K562 (cell line): ENCODE measurements around the gene METAP1D. TPM values are rescaled to one million over a fixed set of nuclear protein-coding genes. Genes with fewer than 3 reads are reported as not detected.

Experiments
- BACH1 ChIP-seq: fragments of 200-800 bp; sonication (Bioruptor generic); IDR thresholded peaks from 2 replicates; pipeline ENCODE4 v1.6.1; 2016; ENCODE audit warnings: missing genetic modification characterization, missing compliant biosample characterization
- BRD4 ChIP-seq: fragments of 200-600 bp; sonication (generic); IDR thresholded peaks from 2 replicates; pipeline ENCODE4 v1.6.1; 2017; ENCODE audit warnings: inconsistent platforms
- CHD1 ChIP-seq: fragments of 200-600 bp; sonication (generic); IDR thresholded peaks from one replicate; pipeline ENCODE4 v1.6.1; 2012; ENCODE audit warnings: mild to moderate bottlenecking, moderate library complexity, low read length, inconsistent platforms
- CREM ChIP-seq: IDR thresholded peaks from 2 replicates; pipeline ENCODE4 v1.6.1; 2014; ENCODE audit warnings: antibody characterized with exemption, low read depth
- EP300 ChIP-seq: IDR thresholded peaks from 2 replicates; pipeline ENCODE4 v1.6.1; 2012; ENCODE audit warnings: low read length, improper control_type of control experiment
- HDAC1 ChIP-seq, 2 experiments: fragments of 450-650 bp; IDR thresholded peaks; 2 replicates each; pipeline ENCODE4 v1.6.1; 2016 to 2017; ENCODE audit warnings: inconsistent platforms in 1 of 2, mild to moderate bottlenecking in 1 of 2, moderate library complexity in 1 of 2
- MTA1 ChIP-seq: fragments of 450-650 bp; IDR thresholded peaks from 2 replicates; pipeline ENCODE4 v1.6.1; 2017; ENCODE audit warnings: borderline replicate concordance
- NCOR1 ChIP-seq: fragments of 450-650 bp; IDR thresholded peaks from 2 replicates; pipeline ENCODE4 v1.6.1; 2016; ENCODE audit warnings: mild to moderate bottlenecking, moderate library complexity
- NONO ChIP-seq, 2 experiments: fragments of 200-400 bp in 1 of 2; fragments of 450-650 bp in 1 of 2; formaldehyde crosslinking in 1 of 2; IDR thresholded peaks; 2 replicates each; pipeline ENCODE4 v1.6.1; 2017; ENCODE audit warnings: low read depth in 2 of 2, mild to moderate bottlenecking in 2 of 2, moderate library complexity in 2 of 2, low read length in 1 of 2
- RBBP5 ChIP-seq: fragments of 200-600 bp; sonication (generic); IDR thresholded peaks from 2 replicates; pipeline ENCODE4 v1.6.1; 2012; ENCODE audit warnings: borderline replicate concordance, mild to moderate bottlenecking, low read length, control low read depth, inconsistent platforms; ENCODE audit not compliant: insufficient read depth, poor library complexity, severe bottlenecking
- SIN3B ChIP-seq: fragments of 450-650 bp; IDR thresholded peaks from 2 replicates; pipeline ENCODE4 v1.6.1; 2017; ENCODE audit warnings: low read depth, mild to moderate bottlenecking, moderate library complexity
- SIRT6 ChIP-seq: IDR thresholded peaks from one replicate; pipeline ENCODE4 v1.6.1; 2012; ENCODE audit warnings: low read depth, mild to moderate bottlenecking, control low read depth, inconsistent platforms, low read length, moderate library complexity
- TSC22D4 ChIP-seq: fragments of 450-650 bp; IDR thresholded peaks from 2 replicates; pipeline ENCODE4 v1.6.1; 2016; ENCODE audit warnings: missing genetic modification characterization, missing biosample characterization, control low read depth
- U2AF1 ChIP-seq: fragments of 200-400 bp; formaldehyde crosslinking; optimal IDR thresholded peaks from 2 replicates; pipeline ENCODE3; 2017; ENCODE audit warnings: mild to moderate bottlenecking, low read depth, low read length, moderate library complexity
- ZC3H11A ChIP-seq: IDR thresholded peaks from 2 replicates; pipeline ENCODE4 v1.6.1; 2012; ENCODE audit warnings: low read depth, low read length, improper control_type of control experiment
- polyA plus RNA-seq, 8 experiments: library from polyadenylated mRNA; depleted of rRNA in 4 of 8; stranded (reverse) in 5 of 8; unstranded in 3 of 8; fragments of >200 nt; fragmentation: Nextera tagmentation in 2 of 8; fragmentation: Illumina TruSeq in 1 of 8; extraction: Ambion mirVana in 2 of 8; extraction: Trizol in 1 of 8; gene quantifications; 2 replicates each; pipeline versions ENCODE4 v1.2.1 to v1.2.3, GENCODE V29; 2011 to 2014; ENCODE audit warnings: inconsistent platforms in 1 of 8, missing spikeins in 1 of 8
- total RNA-seq, 7 experiments: library from RNA; depleted of rRNA in 6 of 7; stranded (reverse); fragments of >200 nt in 6 of 7; fragmentation: Illumina TruSeq in 2 of 7; extraction: Trizol in 2 of 7; gene quantifications; 2 replicates each; pipeline versions ENCODE4 v1.2.1 to v1.2.3, GENCODE V29; 2011 to 2021; ENCODE audit warnings: low replicate concordance in 1 of 7
- TF ChIP-seq, protein P1 (sequence below): sonication (generic); formaldehyde crosslinking; IDR thresholded peaks from 2 replicates; pipeline ENCODE4 v1.8.0; 2022; ENCODE audit warnings: missing genetic modification reagents, mild to moderate bottlenecking, borderline replicate concordance
- TF ChIP-seq, protein P2 (sequence below): fragments of 250-450 bp; sonication (Bioruptor Pico); IDR thresholded peaks from 2 replicates; pipeline ENCODE4 v1.9.0; 2021; ENCODE audit warnings: mild to moderate bottlenecking
- TF ChIP-seq, protein P3 (sequence below): sonication (generic); formaldehyde crosslinking; IDR thresholded peaks from 2 replicates; pipeline ENCODE4 v1.8.0; 2022; ENCODE audit warnings: mild to moderate bottlenecking, missing genetic modification reagents
- TF ChIP-seq, protein P4 (sequence below): fragments of 450-650 bp; IDR thresholded peaks from 2 replicates; pipeline ENCODE4 v1.6.1; 2016; ENCODE audit warnings: antibody characterized with exemption
- TF ChIP-seq, protein P5 (sequence below): sonication (generic); formaldehyde crosslinking; IDR thresholded peaks from 2 replicates; pipeline ENCODE4 v1.8.0; 2022; ENCODE audit warnings: missing genetic modification reagents, mild to moderate bottlenecking, moderate library complexity, borderline replicate concordance

Gene METAP1D
- total and polyA plus RNA-seq, 9 of the 15 experiments (the other 6 are each of a cell fraction or from before 2014, with no cell fraction given) = 8.0 to 23.4 (median 15.7) TPM

DNA sequence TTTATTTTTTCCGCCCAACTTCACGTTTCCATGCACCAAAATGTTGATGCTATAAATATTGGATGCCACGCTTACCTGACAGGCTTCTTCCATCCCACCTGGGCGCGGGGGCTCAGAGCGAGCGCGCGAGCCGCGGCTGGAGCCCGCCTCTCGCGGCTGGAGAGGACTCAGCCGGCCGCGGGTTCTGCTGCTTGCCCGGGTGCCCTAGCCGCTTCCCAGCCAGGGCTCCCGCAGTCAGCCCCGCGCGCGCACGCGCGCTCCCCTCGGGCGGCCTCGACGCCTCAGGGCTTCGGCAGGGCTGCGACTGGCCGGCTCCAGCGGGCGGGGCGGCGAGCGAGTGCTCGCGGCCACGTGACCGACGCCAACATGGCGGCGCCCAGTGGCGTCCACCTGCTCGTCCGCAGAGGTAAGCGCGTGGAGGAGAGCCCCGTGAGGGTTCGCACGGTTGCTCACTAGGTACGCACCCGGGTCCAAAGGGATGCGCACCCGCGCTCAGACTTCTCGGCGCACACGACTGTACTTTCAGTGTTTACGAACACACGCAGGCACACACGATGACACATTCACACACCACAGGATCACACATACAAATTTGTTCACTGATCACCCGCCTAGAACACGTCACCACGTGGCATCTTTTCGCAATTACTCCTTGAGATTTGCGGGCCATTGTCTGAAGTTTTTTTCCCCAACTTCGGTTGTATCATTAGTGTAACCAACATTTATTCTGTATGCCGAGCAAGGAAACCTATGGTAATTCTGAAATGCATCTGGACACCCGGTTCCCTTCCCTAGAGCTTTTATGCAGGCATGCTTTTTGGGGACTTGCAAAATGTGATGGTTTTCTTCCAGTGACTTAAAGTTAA, at the start of gene METAP1D (continued):
- no peak for TF ChIP-seq TSC22D4 (tag)
- no peak for TF ChIP-seq ZC3H11A
- TF ChIP-seq, protein P1, sequence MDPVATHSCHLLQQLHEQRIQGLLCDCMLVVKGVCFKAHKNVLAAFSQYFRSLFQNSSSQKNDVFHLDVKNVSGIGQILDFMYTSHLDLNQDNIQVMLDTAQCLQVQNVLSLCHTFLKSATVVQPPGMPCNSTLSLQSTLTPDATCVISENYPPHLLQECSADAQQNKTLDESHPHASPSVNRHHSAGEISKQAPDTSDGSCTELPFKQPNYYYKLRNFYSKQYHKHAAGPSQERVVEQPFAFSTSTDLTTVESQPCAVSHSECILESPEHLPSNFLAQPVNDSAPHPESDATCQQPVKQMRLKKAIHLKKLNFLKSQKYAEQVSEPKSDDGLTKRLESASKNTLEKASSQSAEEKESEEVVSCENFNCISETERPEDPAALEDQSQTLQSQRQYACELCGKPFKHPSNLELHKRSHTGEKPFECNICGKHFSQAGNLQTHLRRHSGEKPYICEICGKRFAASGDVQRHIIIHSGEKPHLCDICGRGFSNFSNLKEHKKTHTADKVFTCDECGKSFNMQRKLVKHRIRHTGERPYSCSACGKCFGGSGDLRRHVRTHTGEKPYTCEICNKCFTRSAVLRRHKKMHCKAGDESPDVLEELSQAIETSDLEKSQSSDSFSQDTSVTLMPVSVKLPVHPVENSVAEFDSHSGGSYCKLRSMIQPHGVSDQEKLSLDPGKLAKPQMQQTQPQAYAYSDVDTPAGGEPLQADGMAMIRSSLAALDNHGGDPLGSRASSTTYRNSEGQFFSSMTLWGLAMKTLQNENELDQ (CRISPR knock-in tag) = no peak
- TF ChIP-seq, protein P2, sequence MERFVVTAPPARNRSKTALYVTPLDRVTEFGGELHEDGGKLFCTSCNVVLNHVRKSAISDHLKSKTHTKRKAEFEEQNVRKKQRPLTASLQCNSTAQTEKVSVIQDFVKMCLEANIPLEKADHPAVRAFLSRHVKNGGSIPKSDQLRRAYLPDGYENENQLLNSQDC = no peak
- no peak for TF ChIP-seq EP300
- TF ChIP-seq U2AF1 = no peak
- peak; percentile 97 for TF ChIP-seq SIN3B
- TF ChIP-seq, protein P3, sequence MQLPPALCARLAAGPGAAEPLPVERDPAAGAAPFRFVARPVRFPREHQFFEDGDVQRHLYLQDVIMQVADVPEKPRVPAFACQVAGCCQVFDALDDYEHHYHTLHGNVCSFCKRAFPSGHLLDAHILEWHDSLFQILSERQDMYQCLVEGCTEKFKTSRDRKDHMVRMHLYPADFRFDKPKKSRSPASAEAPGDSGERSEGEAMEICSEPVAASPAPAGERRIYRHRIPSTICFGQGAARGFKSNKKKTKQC (CRISPR knock-in tag) = peak; percentile 94
- TF ChIP-seq, protein P4, sequence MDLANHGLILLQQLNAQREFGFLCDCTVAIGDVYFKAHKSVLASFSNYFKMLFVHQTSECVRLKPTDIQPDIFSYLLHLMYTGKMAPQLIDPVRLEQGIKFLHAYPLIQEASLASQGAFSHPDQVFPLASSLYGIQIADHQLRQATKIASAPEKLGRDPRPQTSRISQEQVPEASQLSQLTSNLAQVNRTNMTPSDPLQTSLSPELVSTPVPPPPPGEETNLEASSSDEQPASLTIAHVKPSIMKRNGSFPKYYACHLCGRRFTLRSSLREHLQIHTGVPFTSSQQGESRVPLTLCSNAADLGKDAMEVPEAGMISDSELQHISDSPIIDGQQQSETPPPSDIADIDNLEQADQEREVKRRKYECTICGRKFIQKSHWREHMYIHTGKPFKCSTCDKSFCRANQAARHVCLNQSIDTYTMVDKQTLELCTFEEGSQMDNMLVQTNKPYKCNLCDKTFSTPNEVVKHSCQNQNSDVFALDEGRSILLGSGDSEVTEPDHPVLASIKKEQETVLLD = peak; percentile 73
- TF ChIP-seq BRD4 = peak; percentile 87; the same call in 1 of the 2 replicates
- TF ChIP-seq NCOR1 = no peak; the same call in 1 of the 2 replicates
- TF ChIP-seq RBBP5 = peak; percentile 98
- TF ChIP-seq MTA1 = 0 out of 2 replicates have a peak, but pooled peaks have one; percentile 27
- TF ChIP-seq BACH1 = no peak
- peak; percentile 66 for TF ChIP-seq CHD1
- TF ChIP-seq SIRT6 = no peak
- peak; percentile 84 to 87 for TF ChIP-seq NONO (IDR thresholded peaks at IDR 0.05; ENCODE audit: low read depth in 2 of 2, low read length in 1 of 2)
- peak; percentile 100 for TF ChIP-seq HDAC1 (IDR thresholded peaks at IDR 0.05)
- peak; percentile 67; the same call in 1 of the 2 replicates for TF ChIP-seq CREM
- TF ChIP-seq, protein P5, sequence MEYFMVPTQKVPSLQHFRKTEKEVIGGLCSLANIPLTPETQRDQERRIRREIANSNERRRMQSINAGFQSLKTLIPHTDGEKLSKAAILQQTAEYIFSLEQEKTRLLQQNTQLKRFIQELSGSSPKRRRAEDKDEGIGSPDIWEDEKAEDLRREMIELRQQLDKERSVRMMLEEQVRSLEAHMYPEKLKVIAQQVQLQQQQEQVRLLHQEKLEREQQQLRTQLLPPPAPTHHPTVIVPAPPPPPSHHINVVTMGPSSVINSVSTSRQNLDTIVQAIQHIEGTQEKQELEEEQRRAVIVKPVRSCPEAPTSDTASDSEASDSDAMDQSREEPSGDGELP = peak; percentile 89
